HT1080 (cell line): ENCODE results near the gene GRIFIN. TPM values are rescaled to one million over a fixed set of nuclear protein-coding genes. Genes with fewer than 3 reads are reported as not detected.

Source experiments
- DNase-seq: peaks from one replicate; pipeline ENCODE4 v3.0.0-alpha.2; 2015; ENCODE audit warnings: low read depth
- total RNA-seq: library from RNA; depleted of rRNA; stranded (reverse); fragments of >200 nt; shearing (Covaris generic); gene quantifications from 2 replicates; pipeline ENCODE4 v1.2.3, GENCODE V29; 2014; rRNA removed

GRIFIN gene
- total RNA-seq, 1 experiment from 2014 or later: not detected

- DNase-seq: no peak
These were observed 39.1 kb downstream of the GRIFIN start for GRCh38 chr7:2437136-2437535.

- no peak for DNase-seq
These were observed 39.7 kb downstream of the GRIFIN start for GRCh38 chr7:2436341-2437104.

GRCh38 chr7:2435146-2435545 is 41.1 kb downstream of the GRIFIN start:
- no peak for DNase-seq

- DNase-seq: no peak
These were observed 42.3 kb downstream of the GRIFIN start for GRCh38 chr7:2433713-2434550.

- no peak for DNase-seq
These were observed 43.1 kb downstream of the GRIFIN start for GRCh38 chr7:2432910-2433712.

- no peak for DNase-seq
These were observed 44.8 kb downstream of the GRIFIN start for GRCh38 chr7:2431260-2431867.

- DNase-seq: no peak
These were observed 50.4 kb downstream of the GRIFIN start for GRCh38 chr7:2425749-2426148.

Other genes with a start within 250 kb of the GRIFIN start
- 184 and 204 TPM in 2 replicates for gene MAD1L1, start 243.5 kb downstream of the GRIFIN start, total RNA-seq
- gene MRM2, start 234.2 kb downstream of the GRIFIN start, total RNA-seq: 66.0 and 73.2 TPM in 2 replicates
- 58.9 and 90.2 TPM in 2 replicates for gene NUDT1, start 234.2 kb downstream of the GRIFIN start, total RNA-seq
- gene SNX8, start 162.0 kb downstream of the GRIFIN start, total RNA-seq: 16.7 and 19.9 TPM in 2 replicates
- gene EIF3B, start 121.6 kb downstream of the GRIFIN start, total RNA-seq: 248 and 258 TPM in 2 replicates
- 13.4 and 17.7 TPM in 2 replicates for gene CHST12, start 72.8 kb downstream of the GRIFIN start, total RNA-seq
- gene LFNG, start 43.4 kb upstream of the GRIFIN start, total RNA-seq: 8.0 and 8.3 TPM in 2 replicates
- gene BRAT1, start 79.1 kb upstream of the GRIFIN start, total RNA-seq: 51.9 and 56.2 TPM in 2 replicates
- gene IQCE, start 82.6 kb upstream of the GRIFIN start, total RNA-seq: 4.7 and 5.2 TPM in 2 replicates
- 16.6 and 24.8 TPM in 2 replicates for gene TTYH3, start 155.6 kb upstream of the GRIFIN start, total RNA-seq
- gene AMZ1, start 211.8 kb upstream of the GRIFIN start, total RNA-seq: not detected in 2 replicates